ENCODE data around the gene TRNP1.

- TF ChIP-seq CTCF (IDR thresholded peaks at IDR 0.05): no peak
- TF ChIP-seq POLR2A (IDR thresholded peaks at IDR 0.05): no peak
Measured at GRCh38 chr1:27036718-27037117, 43.2 kb downstream of the TRNP1 start.

Measured in lower leg skin (tissue), 3 donors.